Left kidney (tissue), 2 donors: ENCODE measurements around the gene PDE8B. TPM values are rescaled to one million over a fixed set of nuclear protein-coding genes. Genes with fewer than 3 reads are reported as not detected.
"Not testable (repeated sequence)": the region's sequence is repeated elsewhere in the genome, so short reads cannot be mapped to it uniquely, and the experiment has no call there.

Experiments used
- DNase-seq: peaks from one replicate; pipeline ENCODE4 v3.0.0-alpha.2; 2013
- polyA plus RNA-seq: library from polyadenylated mRNA; unstranded; fragments of 120-200 nt; gene quantifications from one replicate; pipeline ENCODE4 v1.2.1, GENCODE V29; 2013; ENCODE audit not compliant: insufficient read length

Gene PDE8B
- polyA plus RNA-seq, 1 donor: 6.0 TPM

DNA sequence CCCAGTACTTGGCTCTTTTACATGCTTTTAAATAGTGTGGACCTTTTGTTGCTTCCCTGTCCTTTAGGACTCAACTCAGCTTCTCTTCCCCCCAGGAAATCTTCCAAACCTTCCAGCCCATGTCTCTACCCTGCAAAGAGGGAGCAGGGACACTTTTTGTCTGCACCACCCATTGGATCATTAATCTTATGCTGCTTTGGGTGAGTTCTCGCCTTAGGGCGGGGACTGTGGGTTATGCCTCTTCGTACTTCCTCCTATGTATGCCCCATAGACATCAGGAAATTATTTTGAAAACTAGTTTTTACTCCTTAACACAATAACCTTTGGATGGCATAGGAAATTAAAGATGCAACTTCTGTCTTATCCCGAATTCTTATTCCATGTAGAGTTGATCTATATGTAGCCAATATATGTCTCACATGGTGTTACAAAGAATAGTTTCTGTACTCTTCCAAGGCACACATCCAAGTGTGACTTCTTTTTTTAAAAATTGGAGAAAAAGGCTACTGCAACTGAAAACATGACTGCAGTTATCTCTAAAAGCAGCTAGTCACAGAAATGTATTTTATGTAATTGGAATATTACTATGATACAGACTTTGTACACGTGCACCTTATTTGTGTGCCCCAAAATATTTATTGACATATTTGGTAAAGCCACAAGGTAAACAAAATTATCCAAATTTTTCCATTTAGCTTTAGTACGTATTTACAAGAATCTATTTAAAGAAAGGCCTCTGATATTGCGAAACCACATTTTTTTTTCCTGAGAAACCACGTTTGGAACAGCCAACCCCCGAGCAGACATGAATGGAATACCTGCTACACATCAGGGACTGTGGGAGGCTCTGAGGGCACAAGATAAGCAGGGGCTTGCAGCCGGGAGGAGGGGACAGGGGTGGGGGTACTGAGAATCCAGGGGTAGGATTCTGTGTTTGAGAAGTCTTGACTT lies 148.1 kb downstream of the PDE8B start:
- no peak for DNase-seq

DNA sequence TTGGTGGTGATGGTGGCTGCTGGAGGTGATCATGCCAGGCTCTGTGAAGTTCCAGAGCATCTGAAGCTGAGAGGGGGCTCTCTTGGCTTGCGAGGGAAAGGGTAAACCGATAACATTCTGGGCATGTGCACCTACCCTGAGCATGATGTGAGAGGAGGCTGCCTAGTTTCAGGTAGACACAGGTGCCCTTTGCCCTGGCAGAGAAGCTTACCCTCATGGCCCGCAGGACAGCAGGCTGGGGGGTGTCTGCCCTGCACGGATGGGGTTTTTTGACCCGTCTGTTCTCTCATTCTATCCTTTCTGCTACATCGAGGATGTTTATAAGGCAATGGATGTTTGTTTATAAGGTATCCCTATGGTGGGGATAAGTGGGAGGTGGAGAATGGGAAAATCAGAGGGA lies 148.8 kb downstream of the PDE8B start:
- no peak for DNase-seq

DNA sequence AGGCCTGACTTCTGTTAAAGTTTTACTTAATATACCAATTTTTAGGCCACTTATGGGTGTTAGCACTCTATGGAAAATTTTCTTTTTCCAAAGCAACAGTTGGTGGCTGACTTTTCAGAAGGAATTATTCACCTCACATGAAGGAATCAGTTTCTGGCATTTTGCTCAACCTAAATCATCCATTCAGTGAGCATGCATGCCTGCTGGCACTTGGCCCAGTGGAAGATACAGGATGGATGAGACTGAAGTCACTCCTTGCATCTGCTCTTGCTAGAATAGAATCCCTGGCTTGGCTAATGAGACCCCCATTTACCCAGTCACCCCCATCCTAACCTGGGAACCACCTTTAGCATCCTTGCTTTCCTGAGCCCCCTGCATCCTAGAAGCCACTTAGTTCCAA lies 149.9 kb downstream of the PDE8B start:
- no peak for DNase-seq

DNA sequence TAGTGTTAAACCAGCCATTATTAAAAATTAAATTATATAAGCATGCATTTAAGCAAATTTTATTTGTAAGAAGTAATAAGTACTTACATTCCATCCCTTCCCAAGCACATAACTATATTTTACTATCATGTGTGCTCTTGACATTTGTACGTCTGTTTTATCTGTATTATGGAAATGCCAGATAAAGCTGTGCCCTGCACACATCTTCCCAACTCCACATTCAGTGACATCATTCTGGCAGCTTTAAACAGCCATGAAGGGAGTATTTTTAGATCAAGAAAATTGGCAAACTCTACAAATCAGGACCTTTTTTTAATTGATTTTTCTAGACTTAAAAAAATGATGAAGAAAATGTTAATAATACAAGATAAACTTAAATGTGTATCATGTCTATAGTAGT lies 150.5 kb downstream of the PDE8B start:
- no peak for DNase-seq

DNA sequence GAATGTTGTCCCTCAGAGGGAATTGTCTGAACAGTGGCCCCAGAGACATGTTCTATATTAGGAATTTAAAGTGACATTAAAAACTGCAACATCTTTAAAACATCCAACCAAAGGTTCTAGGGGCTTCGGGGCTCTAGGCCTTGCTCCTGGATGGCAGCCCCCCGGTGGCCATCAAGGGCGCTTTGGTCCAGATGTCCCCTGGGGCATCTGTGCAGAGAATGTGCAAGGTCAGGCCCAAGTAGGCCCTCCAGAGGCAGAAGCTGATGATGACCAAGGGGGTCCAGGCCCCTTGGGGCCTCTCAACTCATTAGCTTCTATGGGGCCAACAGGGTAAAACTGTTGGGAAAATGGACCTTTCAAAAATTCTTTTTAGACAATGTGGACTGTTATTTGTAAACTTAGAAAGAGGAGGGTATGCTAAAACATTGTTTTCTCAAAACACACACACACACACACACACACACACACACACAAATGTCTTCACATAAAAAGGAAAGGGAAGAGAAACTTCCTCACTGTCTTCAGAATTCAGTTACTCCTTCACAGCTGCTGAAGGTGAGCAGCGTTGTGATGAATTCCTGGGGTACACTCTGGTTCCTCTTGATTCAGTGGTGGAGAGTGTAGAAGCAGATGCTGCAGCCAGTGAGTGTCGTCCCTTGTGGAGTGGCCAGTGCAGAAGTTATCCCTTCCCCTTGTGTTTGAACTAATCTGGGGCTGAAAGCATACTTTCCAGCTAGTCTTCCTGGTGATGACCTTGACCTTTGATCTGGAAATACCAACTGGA lies 156.4 kb downstream of the PDE8B start:
- DNase-seq: no peak

DNA sequence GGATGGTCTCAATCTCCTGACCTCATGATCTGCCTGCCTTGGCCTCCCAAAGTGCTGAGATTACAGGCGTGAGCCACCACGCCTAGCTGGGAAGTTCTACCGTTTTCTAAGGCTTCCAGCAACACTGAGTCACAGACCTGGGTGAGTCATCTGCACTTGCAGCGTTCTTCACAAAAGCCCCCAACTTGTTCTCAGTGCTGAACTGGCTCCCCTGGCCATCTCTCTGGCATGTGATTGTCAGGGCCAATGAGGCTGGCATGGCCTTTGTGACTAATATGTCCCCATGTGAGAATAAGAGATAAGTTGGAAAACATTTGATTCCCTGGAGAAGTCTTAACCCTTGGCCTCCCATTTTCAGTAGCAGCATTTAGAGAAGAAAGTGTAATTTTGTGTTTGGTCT lies 157.3 kb downstream of the PDE8B start:
- DNase-seq: no peak

DNA sequence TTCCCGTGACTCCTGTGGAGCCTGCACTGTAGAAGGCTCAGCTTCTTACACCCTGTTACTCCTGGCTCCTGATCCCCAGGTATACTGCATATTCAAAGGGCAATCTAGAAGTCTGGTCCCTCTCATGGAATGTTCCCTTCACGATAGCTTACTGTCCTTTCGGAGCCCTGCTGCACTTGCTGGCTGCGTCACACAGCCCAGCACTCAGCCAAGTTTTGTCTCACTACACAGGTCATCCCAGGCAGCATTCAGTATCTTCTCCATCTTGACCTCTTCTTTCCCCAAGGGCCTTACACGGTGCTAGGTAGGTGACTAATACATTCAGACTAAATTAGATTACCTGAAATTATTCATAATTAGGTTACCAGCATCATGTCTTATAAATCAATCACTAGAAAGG lies 157.9 kb downstream of the PDE8B start:
- DNase-seq: no peak

DNA sequence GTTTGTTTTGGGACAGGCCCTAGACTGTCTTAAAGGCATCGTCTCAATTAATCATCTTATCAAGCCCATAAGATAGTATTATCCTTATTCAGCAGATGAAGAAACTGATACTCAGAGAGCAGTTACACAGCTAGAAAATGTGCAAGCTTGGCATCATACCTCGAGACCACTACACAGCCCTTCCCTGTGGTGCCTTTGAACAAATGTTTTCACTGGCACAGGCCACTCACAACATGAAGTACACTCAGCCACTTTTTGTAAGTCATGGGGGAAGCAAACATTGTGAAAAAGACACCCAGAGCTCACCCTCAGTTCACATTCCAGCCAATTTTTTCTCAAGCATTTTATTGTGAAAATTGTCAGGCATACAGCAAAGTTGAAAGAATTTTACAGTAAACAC lies 159.1 kb downstream of the PDE8B start:
- DNase-seq: no peak

DNA sequence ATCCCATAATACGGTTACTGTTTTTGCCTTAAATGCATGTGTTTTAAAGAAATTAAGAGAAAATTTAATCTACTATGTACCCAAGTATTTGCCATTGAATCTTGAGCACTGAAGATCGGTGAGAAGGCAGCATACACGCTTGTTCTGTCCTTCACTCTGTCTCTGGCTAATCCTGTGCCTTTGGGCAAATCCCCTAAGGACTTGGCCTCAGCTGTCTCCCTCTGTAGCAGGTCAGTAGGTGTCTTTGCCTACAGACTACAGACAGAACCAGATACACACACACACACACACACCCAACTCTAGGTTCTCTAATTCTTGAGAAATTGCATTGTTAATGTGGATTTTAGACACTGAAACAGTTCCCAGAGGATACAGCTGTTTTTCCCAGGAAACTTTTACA lies 164.2 kb downstream of the PDE8B start:
- DNase-seq: no peak

DNA sequence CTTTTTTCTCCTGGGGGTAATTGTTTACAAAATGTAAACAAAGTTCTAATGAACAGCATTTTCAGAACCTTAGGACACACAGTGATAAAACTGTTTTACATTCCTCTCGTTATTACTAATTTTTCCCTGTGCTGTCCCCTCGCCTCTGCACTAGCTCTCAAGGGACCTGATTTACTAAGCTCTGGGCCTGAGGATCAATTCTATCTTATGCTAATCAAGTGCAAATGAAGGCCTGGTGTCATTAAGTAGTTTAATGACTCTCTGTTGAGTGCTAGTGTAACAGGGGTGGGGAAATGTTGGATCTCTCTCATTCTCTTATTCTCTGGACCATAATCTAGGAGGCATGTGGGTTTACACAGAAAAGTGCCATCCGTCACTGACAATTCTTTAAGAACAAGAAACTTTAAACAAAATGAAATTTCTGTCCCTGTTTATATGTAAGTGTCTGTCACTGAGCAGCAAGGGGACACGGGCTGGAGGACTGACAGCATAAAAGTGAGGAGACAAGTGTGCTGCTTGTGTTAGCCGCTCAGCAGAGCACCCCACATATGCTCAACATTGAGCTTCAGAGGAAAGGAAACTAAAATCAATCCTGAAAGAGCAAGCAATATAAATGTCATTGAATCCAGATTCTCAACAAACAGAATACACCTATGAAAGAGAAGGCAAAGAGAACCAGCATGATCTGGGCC lies 166.3 kb downstream of the PDE8B start:
- no peak for DNase-seq

DNA sequence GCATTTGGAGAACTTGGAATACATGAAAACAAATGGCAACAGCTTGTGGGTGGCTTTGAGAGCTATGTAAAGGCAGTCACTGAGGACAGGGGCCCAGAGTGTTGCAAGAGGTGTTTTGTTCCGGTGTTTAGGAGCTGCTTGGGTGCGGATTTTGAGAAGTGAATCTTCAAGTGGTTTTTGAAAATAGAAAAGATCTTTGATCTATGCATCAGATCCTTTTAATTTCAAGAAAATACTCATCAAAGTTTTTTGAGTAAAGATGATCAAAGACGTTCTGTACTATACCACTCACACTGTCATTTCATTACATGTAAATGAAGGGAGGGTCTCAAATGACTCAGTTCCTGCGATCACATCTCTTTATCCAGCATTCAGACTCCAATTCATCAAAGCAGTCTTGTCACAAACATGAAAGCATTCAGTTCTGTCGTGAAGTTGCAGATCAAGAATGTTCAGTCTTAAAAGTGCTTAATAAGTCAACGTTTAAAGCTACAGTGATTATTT lies 169.1 kb downstream of the PDE8B start:
- DNase-seq: peak; percentile 7

DNA sequence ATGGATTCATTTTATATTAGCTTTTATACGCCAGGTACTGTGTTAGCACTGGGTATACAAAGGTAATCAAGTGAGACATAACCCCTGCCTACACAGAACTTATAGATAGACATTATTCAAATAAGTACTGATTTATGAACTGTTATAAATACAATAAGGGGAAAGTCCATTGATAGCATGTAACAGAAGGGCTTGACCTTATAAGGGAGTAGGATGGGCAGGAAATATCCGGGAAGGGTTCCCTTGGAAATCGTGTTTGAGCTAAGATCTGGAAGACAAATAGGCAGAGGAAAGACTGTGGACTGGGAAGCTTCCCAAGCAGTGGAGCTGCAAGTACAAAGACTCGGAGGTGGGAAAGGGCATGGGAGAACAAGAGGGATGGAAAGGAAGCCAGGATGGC lies 170.2 kb downstream of the PDE8B start:
- no peak for DNase-seq

DNA sequence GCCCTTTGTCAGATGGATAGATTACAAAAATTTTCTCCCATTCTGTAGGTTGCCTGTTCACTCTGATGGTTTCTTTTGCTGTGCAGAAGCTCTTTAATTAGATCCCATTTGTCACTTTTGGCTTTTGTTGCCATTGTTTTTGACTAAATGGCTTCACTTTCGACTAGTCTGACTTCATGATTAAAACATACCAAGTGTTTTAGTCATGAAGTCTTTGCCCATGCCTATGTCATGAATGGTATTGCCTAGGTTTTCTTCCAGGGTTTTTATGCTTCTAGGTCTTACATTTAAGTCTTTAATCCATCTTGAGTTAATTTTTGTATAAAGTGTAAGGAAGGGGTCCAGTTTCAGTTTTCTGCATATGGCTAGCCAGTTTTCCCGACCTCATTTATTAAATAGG lies 172.9 kb downstream of the PDE8B start:
- not testable (repeated sequence) for DNase-seq

DNA sequence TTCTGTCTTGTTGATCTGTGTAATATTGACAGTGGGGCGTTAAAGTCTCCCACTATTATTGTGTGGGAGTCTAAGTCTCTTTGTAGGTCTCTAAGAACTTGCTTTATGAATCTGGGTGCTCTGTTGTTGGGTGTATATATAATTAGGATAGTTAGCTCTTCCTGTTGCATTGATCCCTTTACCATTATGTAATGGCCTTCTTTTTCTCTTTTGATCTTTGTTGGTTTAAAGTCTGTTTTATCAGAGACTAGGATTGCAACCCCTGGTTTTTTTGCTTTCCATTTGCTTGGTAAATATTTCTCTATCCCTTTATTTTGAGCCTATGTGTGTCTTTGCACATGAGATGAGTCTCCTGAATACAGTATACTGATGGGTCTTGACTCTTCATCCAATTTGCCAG lies 175.9 kb downstream of the PDE8B start:
- DNase-seq: not testable (repeated sequence)

DNA sequence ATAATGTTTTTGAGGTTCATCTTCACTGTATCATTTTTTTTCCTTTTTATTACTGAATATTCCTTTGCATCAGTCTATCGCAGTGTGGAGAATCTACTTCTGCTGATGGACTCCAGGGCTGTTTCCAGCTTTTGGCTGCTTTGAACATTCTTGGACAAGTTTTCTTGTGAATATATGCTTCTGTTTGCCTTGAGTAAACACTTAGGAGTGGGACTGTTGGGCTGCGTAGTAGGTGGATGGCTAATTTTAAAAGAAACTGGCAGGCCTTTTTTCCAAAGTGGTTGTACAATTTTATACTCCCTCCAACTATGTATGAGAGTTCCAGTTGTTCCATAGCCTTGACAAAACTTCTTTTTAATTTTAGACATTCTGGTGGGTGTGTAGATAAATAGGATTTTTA lies 179.3 kb downstream of the PDE8B start:
- DNase-seq: no peak

DNA sequence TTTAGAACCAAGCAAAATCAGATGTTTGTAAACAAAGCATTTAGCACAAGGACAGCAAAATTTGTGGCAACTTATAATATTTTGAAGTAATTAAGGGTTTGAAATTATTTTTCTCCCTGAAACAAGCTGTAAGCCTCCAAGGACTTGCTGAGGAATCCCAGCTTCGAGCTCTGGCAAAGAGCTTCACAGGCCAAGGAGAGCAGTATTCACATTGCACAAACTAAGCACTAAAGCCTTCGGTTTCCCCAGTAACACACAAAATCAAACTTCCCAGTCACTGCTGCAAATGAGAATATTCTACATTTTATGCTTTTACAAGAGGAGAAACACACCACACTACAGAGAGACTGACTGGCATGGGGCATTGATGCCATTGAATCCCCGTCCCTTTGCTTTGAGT lies 179.7 kb downstream of the PDE8B start:
- DNase-seq: no peak

DNA sequence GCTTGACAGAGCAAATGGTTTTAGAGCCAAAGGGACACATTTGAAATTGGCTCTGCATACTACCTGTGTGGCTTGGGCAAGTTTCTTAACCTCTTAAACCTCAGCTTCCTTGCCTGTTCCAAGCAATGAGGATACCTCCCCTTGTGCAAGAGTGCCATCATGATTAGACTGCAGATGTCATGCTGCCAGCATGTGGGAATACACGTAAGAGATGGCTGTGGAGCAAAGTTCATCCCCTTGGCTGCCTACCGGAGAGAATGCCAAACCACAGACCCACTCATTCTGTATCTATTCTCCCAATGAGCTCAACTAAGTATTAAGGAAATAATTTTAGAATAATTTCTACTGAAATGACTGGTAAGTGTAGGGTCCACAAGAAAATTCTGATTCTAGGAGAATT lies 180.3 kb downstream of the PDE8B start:
- no peak for DNase-seq

DNA sequence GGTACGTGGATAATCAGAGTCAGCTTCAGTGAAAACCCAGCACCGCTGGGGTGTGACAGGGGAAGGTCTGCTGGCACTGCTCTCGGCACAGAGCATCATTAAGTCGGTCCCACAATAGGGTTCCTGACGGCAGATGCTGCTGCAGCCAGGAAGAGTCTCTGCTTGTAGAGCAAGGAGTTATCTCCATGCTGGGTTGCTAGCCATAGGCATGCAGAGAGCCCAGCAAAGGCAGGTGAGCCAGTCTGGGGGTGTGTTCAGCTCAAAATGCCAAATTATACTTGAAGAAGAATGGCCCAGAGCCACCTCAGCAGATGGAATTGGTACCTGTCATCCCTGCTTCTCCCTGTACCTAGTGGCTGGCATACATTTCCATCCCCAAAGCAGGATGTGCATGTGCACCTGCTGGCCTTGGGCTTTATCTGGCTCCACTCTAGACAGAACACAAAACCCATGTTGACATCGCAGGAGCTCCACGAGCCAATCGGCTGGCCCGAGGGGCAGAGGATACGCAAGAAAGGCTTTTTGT lies 180.8 kb downstream of the PDE8B start:
- DNase-seq: no peak

DNA sequence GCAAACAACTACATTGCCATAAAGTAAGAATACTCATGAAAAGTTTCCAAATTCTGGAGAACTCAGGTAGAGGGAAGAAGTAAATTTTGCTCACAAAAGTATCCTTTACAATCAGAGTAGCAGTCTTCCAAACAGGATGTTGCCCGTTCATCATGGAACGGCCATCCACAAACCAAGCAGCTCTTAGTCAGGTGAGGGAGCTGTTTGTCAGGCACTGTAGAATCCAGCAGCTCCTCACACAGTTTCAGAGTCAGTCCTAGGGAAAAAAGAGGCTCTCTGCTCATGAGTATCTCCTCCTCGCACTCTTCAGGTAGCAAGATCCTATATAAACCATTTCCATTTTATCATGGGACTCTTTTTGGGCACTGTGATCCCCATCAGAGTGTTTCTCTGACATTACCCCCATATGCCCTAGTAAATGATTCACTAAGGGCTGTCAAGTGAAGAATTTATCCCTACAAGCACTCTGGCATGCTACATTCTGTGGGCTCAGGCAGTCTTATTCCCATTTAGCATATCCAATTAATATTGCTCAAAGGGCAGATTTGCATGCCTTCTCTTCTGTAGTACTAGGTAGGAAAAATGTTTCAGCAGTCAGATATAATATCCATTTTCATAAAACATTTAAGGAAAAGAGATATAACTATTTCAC lies 183.7 kb downstream of the PDE8B start:
- peak; percentile 2 for DNase-seq

DNA sequence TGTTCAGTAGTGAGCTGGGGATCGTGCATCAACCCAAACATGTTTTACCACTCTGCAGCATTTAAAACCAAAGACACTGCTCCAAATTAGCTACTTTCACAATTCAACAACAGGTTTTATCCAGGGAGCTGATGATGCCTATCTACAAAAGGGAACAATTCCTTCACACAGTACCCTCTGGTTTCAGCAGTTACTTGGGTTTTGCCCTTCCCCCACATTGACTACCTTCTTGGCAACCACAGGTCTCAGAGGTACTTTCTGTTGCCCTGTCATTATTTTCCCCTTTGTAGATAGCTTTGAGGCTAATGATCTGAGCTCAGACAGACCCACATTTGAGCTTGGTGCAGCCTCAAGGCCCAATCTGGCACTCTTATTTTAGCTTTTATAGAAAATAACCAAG lies 185.5 kb downstream of the PDE8B start:
- no peak for DNase-seq

DNA sequence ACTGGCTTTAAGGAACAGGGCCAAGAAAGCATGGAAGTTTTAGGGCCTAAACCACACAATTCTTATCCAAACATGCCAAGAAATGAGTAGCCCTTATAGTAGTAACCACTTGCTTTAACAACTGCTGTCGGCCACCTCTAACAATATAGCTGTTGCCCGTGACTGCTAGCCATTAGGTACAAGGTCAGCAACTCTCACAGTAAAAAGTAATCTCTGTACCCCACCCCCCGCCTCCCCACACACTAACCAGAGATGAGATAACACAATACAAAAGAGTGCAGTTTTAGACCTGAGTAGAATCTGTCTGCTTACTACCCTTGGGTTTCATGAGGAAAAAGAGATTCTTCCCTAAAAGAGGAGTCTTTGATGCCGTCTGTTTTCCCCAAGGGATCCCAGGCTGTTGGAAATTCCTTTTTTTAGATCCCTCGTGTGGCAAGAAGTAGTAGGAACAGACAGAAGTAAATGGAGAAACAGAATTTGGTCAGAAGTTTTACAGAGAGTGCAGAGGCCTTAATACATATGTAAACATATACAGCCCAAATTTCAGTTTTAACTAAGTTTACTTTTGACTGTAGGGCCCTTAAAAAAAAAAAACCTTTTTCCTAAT lies 187.3 kb downstream of the PDE8B start:
- DNase-seq: no peak
